B cell (primary cell): ENCODE measurements around the gene NCAPH2. TPM values are rescaled to one million over a fixed set of nuclear protein-coding genes. Genes with fewer than 3 reads are reported as not detected.
A peak's percentile ranks its signal among the peaks of the same experiment; 100 is the strongest.

Experiments
- ATAC-seq: fragments of 200-7000 bp; cut with Tn5 transposase; one replicate; pipeline ENCODE4 v1.10.0; 2021; ENCODE audit warnings: low read depth, mild to moderate bottlenecking, moderate number of reproducible peaks, moderate library complexity
- CTCF ChIA-PET: fragments of 350-600 bp; sonication (Branson Sonifier 250); formaldehyde crosslinking; loops from one replicate; lab custom pipeline; 2021; ENCODE audit warnings: antibody characterized with exemption, inconsistent platforms; lab: Charles Lee
- POLR2A ChIA-PET: fragments of 350-600 bp; sonication (Branson Sonifier 250); formaldehyde crosslinking; loops from one replicate; lab custom pipeline; 2021; ENCODE audit warnings: antibody characterized with exemption; lab: Charles Lee
- DNase-seq: peaks from one replicate; pipeline ENCODE4 v3.0.0; 2013
- H2AFZ ChIP-seq: 2 replicates; pipeline ENCODE4 v1.6.1; 2012; ENCODE audit warnings: mild to moderate bottlenecking, low read depth, low read length; ENCODE audit not compliant: insufficient read depth, poor library complexity, severe bottlenecking
- H3K27ac ChIP-seq, 2 donors: 1 replicate in 1 of 2; 2 replicates in 1 of 2; pipeline ENCODE4 v1.5.1; 2012 to 2013; ENCODE audit warnings: low read length in 2 of 2, mild to moderate bottlenecking in 2 of 2, moderate library complexity in 1 of 2
- H3K27me3 ChIP-seq, 4 experiments: fragments of 200-600 bp in 1 of 4; sonication (generic) in 1 of 4; replicated peaks in 1 of 4; 1 replicate in 2 of 4; 2 replicates in 2 of 4; pipeline versions ENCODE4 v1.6.1 to v1.7.0; 2013 to 2016; ENCODE audit warnings: low read length in 3 of 4, mild to moderate bottlenecking in 2 of 4, mixed read lengths in 1 of 4, moderate library complexity in 1 of 4; ENCODE audit not compliant: insufficient read depth in 4 of 4, control insufficient read depth in 3 of 4; ENCODE audit errors: control extremely low read depth in 1 of 4
- H3K36me3 ChIP-seq, 2 experiments: replicated peaks in 1 of 2; 1 replicate in 1 of 2; 2 replicates in 1 of 2; pipeline versions ENCODE4 v1.6.1 to v1.7.1; 2013; ENCODE audit warnings: low read length in 1 of 2; ENCODE audit not compliant: insufficient read depth in 2 of 2, control insufficient read depth in 1 of 2; ENCODE audit errors: control extremely low read depth in 1 of 2, extremely low read depth in 1 of 2
- H3K4me1 ChIP-seq, 2 donors: fragments of 200-600 bp in 1 of 2; sonication (generic) in 1 of 2; 1 replicate in 1 of 2; 2 replicates in 1 of 2; pipeline versions ENCODE4 v1.5.1 to v1.6.1; 2013 to 2017; ENCODE audit warnings: low read length in 2 of 2; ENCODE audit not compliant: control insufficient read depth in 2 of 2, insufficient read depth in 2 of 2
- H3K4me2 ChIP-seq: replicated peaks from 2 replicates; pipeline ENCODE3; 2012; ENCODE audit warnings: mild to moderate bottlenecking, low read depth, low read length; ENCODE audit not compliant: poor library complexity, severe bottlenecking
- H3K4me3 ChIP-seq, 5 experiments: fragments of 200-600 bp in 1 of 5; sonication (generic) in 1 of 5; 1 replicate in 3 of 5; 2 replicates in 2 of 5; pipeline versions ENCODE4 v1.5.1 to v1.7.0; 2011 to 2016; ENCODE audit warnings: low read length in 4 of 5, mild to moderate bottlenecking in 4 of 5, low read depth in 2 of 5, control low read depth in 1 of 5, moderate library complexity in 1 of 5; ENCODE audit not compliant: insufficient read depth in 1 of 5; ENCODE audit errors: control extremely low read depth in 1 of 5, extremely low read depth in 1 of 5
- H3K79me2 ChIP-seq: fragments of 200-600 bp; sonication (generic); one replicate; pipeline ENCODE4 v1.6.0; 2016; ENCODE audit warnings: low read length; ENCODE audit not compliant: control insufficient read depth, insufficient read depth
- H3K9ac ChIP-seq: fragments of 200-600 bp; sonication (generic); 2 replicates; pipeline ENCODE4 v1.6.1; 2017; ENCODE audit warnings: mild to moderate bottlenecking, low read length, moderate library complexity
- H3K9me3 ChIP-seq, 3 donors: one replicate each; pipeline versions ENCODE4 v1.6.1 to v1.7.1; 2013; ENCODE audit warnings: low read length in 2 of 3; ENCODE audit not compliant: control insufficient read depth in 2 of 3, insufficient read depth in 1 of 3; ENCODE audit errors: control extremely low read depth in 1 of 3
- H4K20me1 ChIP-seq: 2 replicates; pipeline ENCODE4 v1.6.0; 2012; ENCODE audit warnings: mild to moderate bottlenecking, low read length; ENCODE audit not compliant: insufficient read depth, control insufficient read depth, poor library complexity, severe bottlenecking
- H3K27ac Mint-ChIP-seq: one replicate; pipeline ENCODE4 v1.8.0; 2021; ENCODE audit warnings: mixed read lengths
- H3K27me3 Mint-ChIP-seq: one replicate; pipeline ENCODE4 v1.8.0; 2021; ENCODE audit warnings: mixed read lengths
- H3K4me1 Mint-ChIP-seq: one replicate; pipeline ENCODE4 v1.8.0; 2021; ENCODE audit warnings: mixed read lengths
- H3K4me3 Mint-ChIP-seq: one replicate; pipeline ENCODE4 v1.8.0; 2021; ENCODE audit warnings: mixed read lengths
- H3K9me3 Mint-ChIP-seq: one replicate; pipeline ENCODE4 v1.8.0; 2022; ENCODE audit warnings: mixed read lengths; ENCODE audit not compliant: insufficient read depth
- CTCF ChIP-seq: fragments of 200-600 bp; IDR thresholded peaks from one replicate; pipeline ENCODE4 v1.8.0; 2022; ENCODE audit warnings: antibody characterized with exemption, mild to moderate bottlenecking
- EZH2 ChIP-seq: IDR thresholded peaks from 2 replicates; pipeline ENCODE4 v1.6.1; 2012; ENCODE audit warnings: borderline replicate concordance, low read depth, mild to moderate bottlenecking, moderate library complexity, low read length; ENCODE audit not compliant: insufficient read depth, poor library complexity, severe bottlenecking
- whole genome bisulfite sequencing: methylation state at CpG from one replicate; pipeline ENCODE4 v1.1.5; 2013; ENCODE audit warnings: missing lambda C conversion rate; ENCODE audit not compliant: insufficient coverage; 5-methylcytosine and 5-hydroxymethylcytosine counted together
- intact Hi-C: fragments of 100-400 bp; cut with micrococcal nuclease; formaldehyde crosslinking; loops from one replicate; pipeline ENCODE4 v1.10.0; 2022
- polyA plus RNA-seq: library from polyadenylated mRNA; depleted of rRNA; stranded (reverse); fragments of >200 nt; gene quantifications from 2 replicates; pipeline ENCODE4 v1.2.3, GENCODE V29; 2012
- total RNA-seq, 2 donors: library from RNA; stranded (reverse); fragments of 120-200 nt in 1 of 2; gene quantifications; 1 replicate in 1 of 2; 2 replicates in 1 of 2; pipeline versions ENCODE4 v1.2.3 to v1.2.4, GENCODE V29; 2013 to 2022

Gene NCAPH2
- total and polyA plus RNA-seq, 2 donors (not counting 1 experiment from before 2014, with no cell fraction given): 47.1 to 76.9 TPM

GRCh38 chr22:50544078-50544745 is 36.2 kb downstream of the NCAPH2 start:
- no peaks in the 10 kb centered on the region for H4K20me1 ChIP-seq
- H3K36me3 ChIP-seq: no peaks in the 10 kb centered on the region
- POLR2A ChIA-PET: interaction anchor here (0.6 to 1.8 kb wide), 6 partner anchors 11 to 23 kb away, joined by 3 to 10 read pairs (median 4); partner anchors contain the start of genes SCO2 and TYMP
- ATAC-seq (peak; percentile 46), DNase-seq (peak; percentile 90)
- WGBS: 7% methylated on average over 50 of the region's 52 CpGs
- H2AFZ ChIP-seq: peak overlapping the region; percentile 49
- Mint-ChIP-seq H3K27ac (peak overlapping the region; percentile 90), H3K4me1 (peaks cover 46% of the 10 kb centered on the region), H3K4me3 (peak overlapping the region; percentile 45), H3K9me3 (no peaks in the 10 kb centered on the region), H3K27me3 (no peaks in the 10 kb centered on the region)
- peak overlapping the region; percentile 51 for H3K9ac ChIP-seq
- peak overlapping the region in 4 of 5 experiments; percentile 12 to 49 (median 33) for H3K4me3 ChIP-seq
- H3K9me3 ChIP-seq: no peaks in the 10 kb centered on the region
- CTCF ChIA-PET: interaction anchor here (0.9 to 2.2 kb wide), 5 partner anchors 10 to 20 kb away, joined by 4 to 11 read pairs (median 4); partner anchors contain the start of genes SCO2, SYCE3 and TYMP
- intact Hi-C loops: loop anchor here (2.0 kb wide), 3 partner anchors 17 to 77 kb away; partner anchors contain the start of gene NCAPH2
- peaks cover 42 to 63% of the 10 kb centered on the region in 2 donors for H3K4me1 ChIP-seq
- H3K79me2 ChIP-seq: no peaks in the 10 kb centered on the region
- H3K27ac ChIP-seq: peak overlapping the region; percentile 72 to 75
- H3K27me3 ChIP-seq: no peaks in the 10 kb centered on the region
- TF ChIP-seq CTCF: peak; percentile 79
- no peak for TF ChIP-seq EZH2
- H3K4me2 ChIP-seq: peak overlapping the region; percentile 80
